A172 (cell line): ENCODE results near the gene SHROOM3. TPM values are rescaled to one million over a fixed set of nuclear protein-coding genes. Genes with fewer than 3 reads are reported as not detected.
A peak's percentile ranks its signal among the peaks of the same experiment; 100 is the strongest.

Experiments used
- DNase-seq: peaks from one replicate; pipeline ENCODE4 v3.0.0-alpha.2; 2015; ENCODE audit warnings: low spot score
- total RNA-seq: library from RNA; depleted of rRNA; stranded (reverse); fragments of >200 nt; shearing (Covaris generic); gene quantifications from 2 replicates; pipeline ENCODE4 v1.2.3, GENCODE V29; 2014

Gene SHROOM3
- total RNA-seq, 1 experiment from 2014 or later: 13.2 TPM

DNA sequence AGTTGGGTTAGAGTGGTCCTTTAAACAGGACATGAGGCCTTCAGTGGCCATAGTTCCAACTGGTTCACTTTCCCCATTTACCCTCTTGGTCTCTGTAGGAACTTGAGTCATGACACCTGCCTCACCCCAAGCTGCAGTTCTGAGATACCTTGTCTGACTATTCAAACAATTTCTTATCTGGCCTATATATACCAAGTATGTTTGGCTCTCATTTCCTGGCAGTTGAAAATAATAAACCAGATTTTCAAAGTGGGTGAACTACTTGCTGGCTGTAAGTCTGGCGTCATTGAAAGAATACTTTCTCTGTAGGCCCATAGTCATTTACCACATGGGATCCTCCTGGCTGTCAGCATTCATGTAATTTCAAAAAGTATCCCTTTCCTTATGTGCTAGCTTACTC lies 228.8 kb downstream of the SHROOM3 start:
- DNase-seq: no peak

GRCh38 chr4:76665153-76665552 lies 230.1 kb downstream of the SHROOM3 start:
- DNase-seq: peak; percentile 82

DNA sequence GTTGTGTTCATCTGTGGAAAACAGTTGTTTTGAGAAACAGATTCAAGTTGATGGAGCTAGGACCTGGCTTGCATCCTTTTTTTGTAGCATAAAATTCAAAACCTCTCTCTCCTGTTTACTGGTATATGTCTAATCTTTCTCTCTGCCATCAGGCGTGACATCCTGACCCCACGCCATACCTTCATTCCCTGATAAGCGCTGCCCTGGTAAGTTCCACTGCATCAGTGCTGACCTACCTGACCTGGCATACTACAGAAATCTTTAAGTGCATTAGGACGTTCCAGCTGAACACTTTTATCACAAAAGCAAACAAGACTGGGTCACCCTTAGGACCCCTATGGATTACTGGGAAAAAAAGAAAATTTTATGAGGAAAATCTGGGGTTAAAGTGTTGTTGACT lies 230.7 kb downstream of the SHROOM3 start:
- DNase-seq: no peak

DNA sequence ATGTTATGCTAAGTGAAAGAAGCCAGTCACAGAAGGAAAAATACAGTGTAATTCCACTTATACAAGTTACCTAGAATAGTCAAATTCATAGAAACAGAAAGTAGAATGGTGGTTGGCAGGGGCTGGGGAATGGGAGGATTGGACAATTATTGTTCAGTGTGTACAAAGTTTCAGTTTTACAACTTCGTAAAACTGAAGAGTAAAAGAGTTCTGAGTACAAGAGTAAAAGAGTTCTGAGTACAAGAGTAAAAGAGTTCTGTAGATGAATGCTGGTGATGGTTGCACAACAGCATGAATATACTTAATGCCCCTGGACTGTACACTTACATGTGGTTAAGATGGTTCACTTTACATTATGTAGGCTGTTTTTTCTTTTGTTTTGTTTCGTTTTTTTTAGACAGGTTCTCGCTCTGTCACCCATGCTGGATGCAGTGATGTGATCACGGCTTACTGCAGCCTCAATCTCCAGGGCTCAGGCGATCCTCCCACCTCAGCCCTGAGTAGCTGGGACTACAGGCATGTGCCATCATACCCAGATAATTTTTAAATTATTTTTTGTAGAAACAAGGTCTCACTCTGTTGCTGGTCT lies 232.0 kb downstream of the SHROOM3 start:
- no peak for DNase-seq

GRCh38 chr4:76670631-76671030 lies 235.6 kb downstream of the SHROOM3 start:
- no peak for DNase-seq

GRCh38 chr4:76673362-76673761 lies 238.3 kb downstream of the SHROOM3 start:
- DNase-seq: no peak

- no peak for DNase-seq
Observed at GRCh38 chr4:76674983-76675382, 240.0 kb downstream of the SHROOM3 start.

DNA sequence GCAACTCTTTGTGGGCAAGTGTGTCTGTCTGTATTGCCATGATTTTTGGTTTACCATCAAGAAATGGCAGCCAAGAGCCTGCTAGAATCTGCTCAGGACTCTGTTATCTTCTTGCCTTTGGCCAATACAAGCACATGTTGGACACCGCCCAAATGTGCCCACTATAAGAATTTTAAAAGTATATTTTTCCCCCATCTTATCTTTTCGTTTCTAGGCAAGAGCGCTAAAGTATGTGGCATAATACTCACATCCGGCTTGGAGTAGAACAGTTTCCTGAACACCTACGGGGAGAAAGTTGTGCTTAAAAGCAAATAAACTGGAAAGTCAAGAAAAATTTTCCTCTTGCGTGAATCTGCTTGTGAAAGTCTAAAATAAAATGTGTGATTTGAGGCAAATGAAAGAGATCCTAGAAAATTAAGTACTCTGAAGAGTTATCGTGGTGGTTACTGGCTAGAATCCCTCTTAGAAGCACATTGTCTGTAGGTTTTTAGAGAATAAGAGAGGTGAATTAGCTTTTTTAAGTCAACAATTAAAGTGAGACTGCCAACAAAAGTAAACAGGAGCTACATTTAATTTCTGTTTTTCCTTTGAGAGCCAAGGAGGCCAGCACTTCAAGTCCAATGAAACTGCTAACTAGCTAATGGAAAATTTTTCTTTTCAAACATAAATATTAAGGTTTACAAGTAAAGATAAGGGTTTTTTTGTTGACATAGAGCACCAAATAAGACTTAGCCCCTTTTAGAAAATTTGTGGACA lies 242.7 kb downstream of the SHROOM3 start:
- no peak for DNase-seq

DNA sequence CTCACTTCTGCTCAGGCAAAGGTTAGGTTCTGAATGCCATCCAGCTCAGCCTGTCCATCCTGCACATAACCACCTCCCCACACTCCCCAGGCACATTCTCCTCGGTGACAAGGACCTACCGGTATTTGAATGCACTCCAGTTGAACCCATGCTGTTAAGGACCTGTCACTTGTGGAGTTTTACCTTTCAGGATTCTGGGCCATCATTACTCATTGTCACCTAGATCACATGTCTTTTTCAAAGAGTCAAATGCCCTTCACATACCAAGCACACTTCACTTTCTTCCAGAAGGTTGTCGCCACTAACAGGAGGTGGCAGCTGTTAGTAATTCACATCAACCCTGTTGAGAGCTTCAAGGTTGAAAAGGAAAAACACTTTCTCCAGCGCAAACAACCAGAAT lies 244.7 kb downstream of the SHROOM3 start:
- DNase-seq: no peak

GRCh38 chr4:76680952-76681351 lies 245.9 kb downstream of the SHROOM3 start:
- DNase-seq: no peak

DNA sequence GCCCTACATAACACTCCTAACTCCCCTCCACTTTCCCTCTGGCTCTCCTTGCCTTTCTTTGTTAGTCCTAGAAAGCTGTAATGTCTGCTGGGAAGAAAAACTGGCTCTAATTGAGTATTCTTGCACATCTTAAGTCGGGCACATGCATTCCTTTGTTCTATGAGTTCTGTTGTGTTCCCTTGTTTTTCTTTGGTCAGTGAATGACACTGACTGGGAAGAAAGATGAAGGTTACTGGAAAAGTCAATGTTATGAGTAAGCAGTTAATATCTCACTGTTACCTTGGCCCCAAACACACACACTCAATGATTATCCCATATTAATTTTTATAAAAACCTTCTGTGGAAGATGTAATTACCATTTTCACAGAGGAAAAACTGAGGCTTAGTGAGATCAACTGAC lies 247.0 kb downstream of the SHROOM3 start:
- no peak for DNase-seq

DNA sequence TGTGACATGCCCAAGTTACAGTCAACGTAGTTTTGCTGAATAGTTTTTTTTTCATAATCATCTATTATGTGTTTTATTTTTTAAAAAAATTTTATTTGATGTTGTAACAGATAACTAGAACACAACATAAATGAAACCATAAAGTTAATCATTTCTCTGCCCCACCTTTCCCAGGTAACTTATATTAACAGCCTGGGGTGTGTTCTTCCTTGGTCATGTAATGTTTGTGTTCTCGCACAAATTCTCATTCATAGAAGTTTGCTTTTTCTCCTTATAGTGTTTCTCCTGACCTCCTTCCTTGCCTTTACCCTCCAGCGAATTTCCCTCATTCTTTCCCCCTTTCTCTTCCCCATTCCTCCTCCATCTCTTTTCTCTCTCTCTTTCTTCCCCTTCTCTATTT lies 248.1 kb downstream of the SHROOM3 start:
- no peak for DNase-seq

DNA sequence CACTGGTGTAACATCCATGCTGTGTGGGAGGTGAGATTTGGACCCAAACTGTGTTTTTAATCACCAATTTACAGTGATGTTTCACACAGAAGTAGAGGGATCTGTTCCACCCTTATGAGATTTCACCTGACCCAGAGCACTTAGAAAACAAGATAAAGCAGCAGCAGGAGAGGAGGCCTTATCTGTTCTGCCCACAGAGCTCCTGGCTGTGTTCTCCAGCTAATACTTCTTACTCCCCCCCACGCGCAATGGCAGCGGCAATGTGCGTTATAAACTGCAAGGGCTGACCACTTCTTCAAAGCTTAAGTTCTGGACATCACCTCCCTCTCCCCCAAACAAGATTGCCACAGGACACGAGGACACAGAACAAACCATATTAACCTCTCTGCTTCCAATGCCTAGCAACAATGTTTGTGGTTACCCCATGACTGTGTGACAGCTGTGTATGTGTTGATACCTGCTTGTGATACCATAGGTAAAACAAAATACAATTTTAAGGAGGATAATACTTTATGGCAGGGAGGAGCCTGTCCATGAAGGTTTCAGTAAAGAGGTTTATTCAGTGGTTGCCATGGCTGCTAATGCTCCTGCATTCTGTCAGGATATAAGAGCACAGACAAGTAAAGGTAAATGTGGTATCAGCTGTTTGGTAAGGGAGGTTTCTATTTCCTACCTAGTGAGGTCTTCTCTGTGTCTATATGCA lies 252.9 kb downstream of the SHROOM3 start:
- DNase-seq: no peak

GRCh38 chr4:76688619-76689144 lies 253.7 kb downstream of the SHROOM3 start:
- DNase-seq: peak; percentile 2

DNA sequence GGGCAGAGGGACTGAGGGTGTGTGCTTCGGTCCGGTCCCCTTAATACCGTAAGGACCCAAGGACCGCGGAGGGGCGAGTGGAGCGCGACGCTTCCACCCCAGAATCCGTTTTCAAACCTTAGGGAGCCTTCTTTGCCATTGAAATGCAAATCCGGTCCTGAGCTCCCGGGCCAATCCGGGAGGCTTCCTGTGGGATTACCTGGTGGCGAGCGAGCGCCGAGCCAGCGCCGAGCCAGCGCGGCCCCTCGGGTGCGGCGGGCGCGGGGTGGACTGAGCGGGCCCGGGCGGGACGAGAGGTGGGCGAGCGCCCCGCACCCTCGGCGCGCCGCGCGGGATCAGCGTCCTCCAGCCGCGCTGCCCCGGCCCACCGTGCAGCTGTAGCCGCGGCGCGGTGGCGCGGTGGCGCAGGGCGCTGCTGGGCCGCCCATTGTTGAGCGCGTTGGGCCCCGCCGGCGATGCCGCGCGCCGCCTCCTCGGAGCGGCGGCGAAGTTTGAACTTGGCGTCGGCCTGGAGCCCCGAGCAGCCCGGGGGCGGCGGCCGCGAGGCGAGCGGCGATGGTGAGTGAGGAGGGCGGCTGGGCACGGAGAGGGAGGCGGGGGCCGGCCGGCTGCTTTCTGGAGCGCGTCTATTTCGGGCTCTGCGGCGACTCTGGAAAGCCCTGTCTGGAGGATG lies 254.3 kb downstream of the SHROOM3 start:
- no peak for DNase-seq

GRCh38 chr4:76690011-76690905 lies 255.2 kb downstream of the SHROOM3 start:
- DNase-seq: peak; percentile 19

- no peak for DNase-seq
Observed at GRCh38 chr4:76690906-76691275, 255.9 kb downstream of the SHROOM3 start.

- no peak for DNase-seq
Observed at GRCh38 chr4:76691807-76692582, 257.0 kb downstream of the SHROOM3 start.

GRCh38 chr4:76692761-76693160 lies 257.7 kb downstream of the SHROOM3 start:
- DNase-seq: no peak

- no peak for DNase-seq
Observed at GRCh38 chr4:76694056-76694455, 259.0 kb downstream of the SHROOM3 start.
